Measurements from ENCODE around the gene FERMT3. TPM values are rescaled to one million over a fixed set of nuclear protein-coding genes. Genes with fewer than 3 reads are reported as not detected.

The FERMT3 gene
- total and polyA plus RNA-seq, 2 of the 8 experiments (the other 6 are each of a cell fraction or from before 2014, with no cell fraction given) = 1.4 to 3.7 TPM

- Histone ChIP-seq H3K9ac (replicated peaks in 1 of 4; ENCODE audit: extremely low read depth in 1 of 4, low read depth in 3 of 4, low read length in 3 of 4) (no peak overlapping the region), H3K56ac (replicated peaks; ENCODE audit: insufficient read length, low read depth, low read length) (no peak overlapping the region), H3K18ac (ENCODE audit: extremely low read depth, low read length) (no peak overlapping the region), H3K36me3 (ENCODE audit: control insufficient read depth in 2 of 4, insufficient read depth in 4 of 4, low read length in 3 of 4) (0 out of 8 replicates have a peak, but pooled peaks cover 0 to 3% (median 0%) of the 10 kb centered on the region in 4 experiments), H3K27ac (ENCODE audit: low read depth, low read length) (no peak overlapping the region), H2AFZ (ENCODE audit: low read length) (no peak overlapping the region), H3K23ac (ENCODE audit: insufficient read length) (no peak overlapping the region), H3K79me1 (ENCODE audit: low read depth, low read length) (no peaks in the 10 kb centered on the region; the same call in 1 of the 2 replicates), H3K23me2 (ENCODE audit: low read depth, low read length) (peaks cover 3% of the 10 kb centered on the region; the same call in 1 of the 2 replicates), H2BK15ac (ENCODE audit: low read length) (no peak overlapping the region), H4K8ac (ENCODE audit: extremely low read depth, insufficient read depth, low read length) (no peak overlapping the region), H3K79me2 (ENCODE audit: control insufficient read depth in 1 of 2, insufficient read depth in 2 of 2, low read length in 2 of 2) (peaks cover 0 to 2% of the 10 kb centered on the region in 2 experiments; a peak in 1 of 4 replicates), H3K27me3 (replicated peaks in 1 of 4; ENCODE audit: control insufficient read depth in 3 of 4, extremely low read depth in 1 of 4, insufficient read depth in 3 of 4, low read length in 3 of 4) (no peaks in the 10 kb centered on the region; a peak in 3 of 7 replicates), H3K9me3 (ENCODE audit: insufficient read depth in 2 of 2, low read depth in 1 of 2, low read length in 1 of 2) (no peaks in the 10 kb centered on the region), H2AK5ac (ENCODE audit: low read depth, low read length) (no peak overlapping the region), H4K20me1 (replicated peaks in 1 of 2; ENCODE audit: control insufficient read depth in 1 of 2, insufficient read depth in 2 of 2, low read length in 2 of 2) (peaks cover 7 to 14% of the 10 kb centered on the region in 2 experiments), H3K4me3 (ENCODE audit: extremely low read depth in 1 of 4, insufficient read depth in 2 of 4, low read depth in 3 of 4, low read length in 4 of 4) (no peak overlapping the region), H2BK20ac (ENCODE audit: low read length) (no peak overlapping the region), H4K91ac (replicated peaks; ENCODE audit: insufficient read length, low read length) (no peak overlapping the region), H2BK12ac (ENCODE audit: low read depth, low read length) (no peak overlapping the region), H3K14ac (ENCODE audit: insufficient read length) (no peak overlapping the region), H3K4me1 (replicated peaks in 1 of 4; ENCODE audit: control insufficient read depth in 3 of 4, insufficient read depth in 4 of 4, low read length in 3 of 4) (peaks cover 0 to 11% (median 9%) of the 10 kb centered on the region in 4 experiments; a peak in 6 of 7 replicates), H3K4me2 (ENCODE audit: insufficient read depth in 1 of 2, low read depth in 2 of 2, low read length in 2 of 2) (no peak overlapping the region), H2BK5ac (ENCODE audit: low read depth, low read length) (no peak overlapping the region), H2BK120ac (replicated peaks; ENCODE audit: low read depth, low read length) (no peak overlapping the region), H3K4ac (replicated peaks; ENCODE audit: insufficient read length, low read depth, low read length) (no peak overlapping the region), H4K5ac (ENCODE audit: insufficient read length, low read depth, low read length) (no peak overlapping the region)
- ChIA-PET POLR2A (ENCODE audit: partially characterized antibody) (interaction anchor here (1.2 kb wide), 1 partner anchor 163 kb away, joined by 4 read pairs; no protein-coding TSS in a partner anchor), CTCF (ENCODE audit: partially characterized antibody) (interaction anchor here (1.2 kb wide), 1 partner anchor 8 kb away, joined by 3 read pairs; no protein-coding TSS in a partner anchor)
- 0 out of 2 replicates have a peak, but pooled peaks have one; percentile 20 for TF ChIP-seq KDM1A (IDR thresholded peaks at IDR 0.05; ENCODE audit: borderline replicate concordance, low read length)
- no peak for TF ChIP-seq CTBP2 (IDR thresholded peaks at IDR 0.05; ENCODE audit: borderline replicate concordance, insufficient read depth, insufficient read length, low read length)
- WGBS, 2 experiments (ENCODE audit: extremely low coverage in 1 of 2, insufficient coverage in 1 of 2, insufficient read length in 1 of 2, insufficient replicate concordance in 2 of 2, low coverage in 1 of 2, low lambda C conversion rate in 2 of 2, missing lambda C conversion rate in 1 of 2) = 95% methylated on average over 10 of the region's 10 CpGs; no CpG with 5 or more reads in 1 of the 2 experiments
- FAIRE-seq (no peak), DNase-seq (ENCODE audit: low read depth in 1 of 2, low spot score in 2 of 2) (no peak)
Observed at GRCh38 chr11:64161037-64161436, 45.5 kb upstream of the FERMT3 start.

Data from H1 (cell line).